Skeletal muscle tissue (tissue), 4 donors: ENCODE measurements around the gene PRPS1. TPM values are rescaled to one million over a fixed set of nuclear protein-coding genes. Genes with fewer than 3 reads are reported as not detected.

Experiments used
- H3K27ac ChIP-seq: one replicate; pipeline ENCODE4 v1.7.0; 2013; ENCODE audit warnings: mild to moderate bottlenecking, low read depth, low read length, inconsistent platforms
- H3K27me3 ChIP-seq, 3 donors: one replicate each; pipeline ENCODE4 v1.7.0; 2013; ENCODE audit warnings: low read length in 3 of 3; ENCODE audit not compliant: control insufficient read depth in 3 of 3, insufficient read depth in 3 of 3
- H3K36me3 ChIP-seq, 3 donors: one replicate each; pipeline ENCODE4 v1.7.0; 2013; ENCODE audit warnings: low read length in 3 of 3; ENCODE audit not compliant: control insufficient read depth in 3 of 3, insufficient read depth in 3 of 3
- H3K4me1 ChIP-seq, 3 donors: one replicate each; pipeline ENCODE4 v1.7.0; 2013; ENCODE audit warnings: low read length in 3 of 3, mild to moderate bottlenecking in 3 of 3; ENCODE audit not compliant: control insufficient read depth in 3 of 3, insufficient read depth in 3 of 3
- H3K4me3 ChIP-seq, 3 donors: one replicate each; pipeline ENCODE4 v1.7.0; 2013; ENCODE audit warnings: low read length in 3 of 3
- H3K9ac ChIP-seq, 3 donors: one replicate each; pipeline ENCODE4 v1.7.0; 2013; ENCODE audit warnings: low read length in 3 of 3, mild to moderate bottlenecking in 3 of 3, moderate library complexity in 2 of 3, low read depth in 1 of 3
- H3K9me3 ChIP-seq, 3 donors: one replicate each; pipeline ENCODE4 v1.7.0; 2013; ENCODE audit warnings: low read length in 3 of 3; ENCODE audit not compliant: control insufficient read depth in 3 of 3
- total RNA-seq: library from RNA; depleted of rRNA; stranded (reverse); fragments of >200 nt; gene quantifications from one replicate; pipeline ENCODE4 v1.2.3, GENCODE V29; 2014
- donor health status: Osteomylitis.

PRPS1 gene
- total RNA-seq, 1 donor from 2014 or later: 23.0 TPM

- Histone ChIP-seq H3K9me3 (no peaks in the 10 kb centered on the region), H3K27me3 (no peaks in the 10 kb centered on the region), H3K4me1 (peaks cover 0 to 8% (median 0%) of the 10 kb centered on the region in 3 donors), H3K4me3 (peak overlapping the region; percentile 79 to 83 (median 81)), H3K36me3 (no peaks in the 10 kb centered on the region), H3K27ac (peak overlapping the region; percentile 78), H3K9ac (peak overlapping the region; percentile 76 to 84 (median 80))
Measured at GRCh38 chrX:107628662-107629539, 591 bp downstream of the PRPS1 start.

DNA sequence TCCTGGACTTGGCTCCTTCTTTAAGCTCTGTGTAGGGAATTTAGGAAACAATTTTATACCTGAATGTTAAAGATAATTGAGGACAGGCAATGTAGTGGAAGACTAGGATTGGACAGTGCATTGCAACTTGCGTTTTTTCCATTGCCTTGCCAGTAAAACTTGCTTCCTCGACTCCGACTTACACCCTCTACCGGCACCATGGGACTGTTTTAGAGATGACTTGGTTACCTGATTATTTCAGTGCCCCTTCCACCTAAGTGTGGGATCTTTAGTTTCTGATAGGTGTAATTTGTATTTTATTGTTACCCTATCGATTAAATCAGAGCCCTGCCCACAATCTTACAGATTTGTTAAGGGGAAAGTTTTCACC is 1.2 kb downstream of the PRPS1 start:
- H3K36me3 ChIP-seq: no peaks in the 10 kb centered on the region
- no peak overlapping the region for H3K27ac ChIP-seq
- no peaks in the 10 kb centered on the region for H3K27me3 ChIP-seq
- peak overlapping the region; percentile 79 to 83 (median 81) for H3K4me3 ChIP-seq
- H3K9ac ChIP-seq: no peak overlapping the region
- peaks cover 0 to 8% (median 0%) of the 10 kb centered on the region in 3 donors for H3K4me1 ChIP-seq
- no peaks in the 10 kb centered on the region for H3K9me3 ChIP-seq

- H3K4me3 ChIP-seq: no peak overlapping the region
- no peak overlapping the region for H3K9ac ChIP-seq
- H3K27ac ChIP-seq: no peak overlapping the region
- no peaks in the 10 kb centered on the region for H3K9me3 ChIP-seq
- peaks cover 0 to 8% (median 0%) of the 10 kb centered on the region in 3 donors for H3K4me1 ChIP-seq
- no peaks in the 10 kb centered on the region for H3K27me3 ChIP-seq
- no peaks in the 10 kb centered on the region for H3K36me3 ChIP-seq
Measured at GRCh38 chrX:107630031-107630689, 1.9 kb downstream of the PRPS1 start.

GRCh38 chrX:107632346-107632745 is 4.0 kb downstream of the PRPS1 start:
- Histone ChIP-seq H3K9ac (no peak overlapping the region), H3K4me1 (peaks cover 0 to 8% (median 0%) of the 10 kb centered on the region in 3 donors), H3K36me3 (no peaks in the 10 kb centered on the region), H3K27ac (no peak overlapping the region), H3K27me3 (no peaks in the 10 kb centered on the region), H3K4me3 (no peak overlapping the region), H3K9me3 (no peaks in the 10 kb centered on the region)

- Histone ChIP-seq H3K27ac (no peak overlapping the region), H3K9me3 (peaks cover 0 to 2% (median 0%) of the 10 kb centered on the region in 3 donors), H3K4me1 (no peaks in the 10 kb centered on the region), H3K4me3 (no peak overlapping the region), H3K9ac (no peak overlapping the region), H3K36me3 (peaks cover 3 to 24% (median 4%) of the 10 kb centered on the region in 3 donors), H3K27me3 (no peaks in the 10 kb centered on the region)
Measured at GRCh38 chrX:107646735-107647134, 18.4 kb downstream of the PRPS1 start.

GRCh38 chrX:107648332-107648731 is 20.0 kb downstream of the PRPS1 start:
- no peak overlapping the region for H3K27ac ChIP-seq
- H3K27me3 ChIP-seq: no peaks in the 10 kb centered on the region
- no peaks in the 10 kb centered on the region for H3K4me1 ChIP-seq
- peaks cover 0 to 2% (median 0%) of the 10 kb centered on the region in 3 donors for H3K9me3 ChIP-seq
- H3K36me3 ChIP-seq: peaks cover 3 to 17% (median 4%) of the 10 kb centered on the region in 3 donors
- H3K9ac ChIP-seq: no peak overlapping the region
- H3K4me3 ChIP-seq: no peak overlapping the region

GRCh38 chrX:107654566-107654871 is 26.2 kb downstream of the PRPS1 start:
- Histone ChIP-seq H3K4me1 (peaks cover 0 to 9% (median 3%) of the 10 kb centered on the region in 3 donors), H3K9ac (no peak overlapping the region), H3K9me3 (no peaks in the 10 kb centered on the region), H3K4me3 (peak overlapping the region in 1 of 3 donors; percentile 38), H3K27me3 (peaks cover 0 to 3% (median 0%) of the 10 kb centered on the region in 3 donors), H3K36me3 (peaks cover 0 to 5% (median 2%) of the 10 kb centered on the region in 3 donors), H3K27ac (no peak overlapping the region)

- Histone ChIP-seq H3K27me3 (peaks cover 0 to 3% (median 0%) of the 10 kb centered on the region in 3 donors), H3K4me3 (peak overlapping the region in 1 of 3 donors; percentile 38), H3K4me1 (peaks cover 0 to 9% (median 3%) of the 10 kb centered on the region in 3 donors), H3K9ac (peak overlapping the region in 1 of 3 donors; percentile 25), H3K9me3 (no peaks in the 10 kb centered on the region), H3K27ac (no peak overlapping the region), H3K36me3 (peaks cover 0 to 2% (median 0%) of the 10 kb centered on the region in 3 donors)
Measured at GRCh38 chrX:107654872-107655761, 26.8 kb downstream of the PRPS1 start.

DNA sequence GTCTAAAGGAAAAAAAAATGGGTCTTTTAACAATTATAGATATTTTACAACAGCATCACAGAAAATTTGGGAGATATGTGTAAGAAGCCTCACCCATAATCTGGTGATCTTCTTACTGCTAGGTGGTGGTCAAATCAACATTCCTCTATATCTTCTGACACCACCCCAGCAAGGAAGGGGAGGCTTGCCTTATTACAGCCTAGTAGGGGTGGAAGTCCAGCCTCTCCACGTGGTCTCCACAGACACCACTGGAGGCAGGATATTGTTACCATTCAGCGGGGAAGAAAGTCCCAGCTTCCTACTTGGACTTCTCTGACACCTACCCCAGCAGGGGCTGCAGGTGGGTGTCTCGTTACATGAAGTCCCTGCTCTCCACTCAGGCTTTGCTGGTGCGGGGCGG is 28.7 kb downstream of the PRPS1 start:
- peaks cover 0 to 3% (median 0%) of the 10 kb centered on the region in 3 donors for H3K27me3 ChIP-seq
- no peaks in the 10 kb centered on the region for H3K36me3 ChIP-seq
- H3K9ac ChIP-seq: no peak overlapping the region
- H3K27ac ChIP-seq: no peak overlapping the region
- H3K4me1 ChIP-seq: peaks cover 0 to 9% (median 3%) of the 10 kb centered on the region in 3 donors
- H3K9me3 ChIP-seq: no peaks in the 10 kb centered on the region
- H3K4me3 ChIP-seq: no peak overlapping the region
